ENCODE data around the gene PRPF6. TPM values are rescaled to one million over a fixed set of nuclear protein-coding genes. Genes with fewer than 3 reads are reported as not detected.

Gene PRPF6
- total and polyA plus RNA-seq, 2 of the 13 experiments (the other 11 are each of a cell fraction or from before 2014, with no cell fraction given): 63.7 to 101 TPM

GRCh38 chr20:64036346-64037198 is 55.6 kb downstream of the PRPF6 start:
- Histone ChIP-seq H3K27me3 (ENCODE audit: control insufficient read depth in 1 of 2, insufficient read depth in 2 of 2, low read length in 2 of 2) (no peaks in the 10 kb centered on the region), H3K36me3 (replicated peaks in 1 of 2; ENCODE audit: control insufficient read depth in 1 of 2, insufficient read depth in 2 of 2, low read length in 2 of 2) (peaks cover 17 to 23% of the 10 kb centered on the region in 2 experiments), H3K4me2 (ENCODE audit: low read depth, low read length) (peak overlapping the region; percentile 92), H3K27ac (ENCODE audit: extremely low read length, insufficient read depth, low read length) (peak overlapping the region; percentile 82), H4K20me1 (ENCODE audit: insufficient read depth, low read length) (no peaks in the 10 kb centered on the region), H3K79me2 (ENCODE audit: insufficient read depth, low read length) (peaks cover 18% of the 10 kb centered on the region), H3K9ac (ENCODE audit: insufficient read depth, low read depth, low read length) (peak overlapping the region; percentile 82), H2AFZ (ENCODE audit: low read length) (no peak overlapping the region), H3K9me3 (ENCODE audit: low read length) (no peaks in the 10 kb centered on the region), H3K4me1 (ENCODE audit: insufficient read depth, low read length) (peaks cover 63% of the 10 kb centered on the region), H3K4me3 (replicated peaks in 1 of 3; ENCODE audit: insufficient read depth in 1 of 3, low read depth in 2 of 3, low read length in 3 of 3) (peak overlapping the region; percentile 57 to 84 (median 71))
- BruUV-seq (replicated peaks): TSS peak; percentile 61
- POLR2A ChIA-PET: interaction anchor here (0.8 to 10.1 kb wide), 19 partner anchors 8 to 409 kb away, joined by 3 to 252 read pairs (median 5); partner anchors contain the start of genes GMEB2, OPRL1, PRPF6 and RTEL1
- CTCF ChIA-PET (ENCODE audit: low intra/inter-chr PET ratio, low total read pairs): no interaction called here
- in situ Hi-C loops (cut with HindIII; ENCODE audit: extremely low pct_ligation_motif_present, low pct_unique_long_range_greater_than_20kb): no loop called here
- ATAC-seq (peak; percentile 11), FAIRE-seq (peak; percentile 44), DNase-seq (ENCODE audit: low spot score) (peak; percentile 75)
- 11% methylated on average over 12 of the region's 17 CpGs for WGBS (ENCODE audit: low lambda C conversion rate)
- intact Hi-C loops (cut with micrococcal nuclease; ENCODE audit: unreplicated experiment): loop anchor here (1.0 to 2.0 kb wide), 3 partner anchors 12 to 55 kb away; partner anchors contain the start of gene PRPF6
- TF ChIP-seq RNF2 (conservative IDR thresholded peaks at IDR 0.05; ENCODE audit: low read depth) (no peak), MIER3 (CRISPR knock-in tag; IDR thresholded peaks at IDR 0.05; ENCODE audit: borderline replicate concordance) (no peak), PRDM15 (CRISPR knock-in tag; IDR thresholded peaks at IDR 0.05) (no peak), ZNF260 (CRISPR knock-in tag; IDR thresholded peaks at IDR 0.05; ENCODE audit: borderline replicate concordance, low read depth) (no peak; the same call in 1 of the 2 replicates), HMG20B (CRISPR knock-in tag; conservative IDR thresholded peaks at IDR 0.05) (no peak), SETDB1 (CRISPR knock-in tag; IDR thresholded peaks at IDR 0.05; ENCODE audit: borderline replicate concordance) (no peak), TEAD2 (CRISPR knock-in tag; IDR thresholded peaks at IDR 0.05) (no peak), TCF7L2 (IDR thresholded peaks at IDR 0.05; ENCODE audit: low read depth, low read length) (no peak), ARID5B (CRISPR knock-in tag; IDR thresholded peaks at IDR 0.05) (no peak; the same call in 1 of the 2 replicates), ZNF616 (CRISPR knock-in tag; IDR thresholded peaks at IDR 0.05; ENCODE audit: low read depth) (peak; percentile 38; the same call in 1 of the 2 replicates), TBL1XR1 (IDR thresholded peaks at IDR 0.05; ENCODE audit: borderline replicate concordance, low read length, partially characterized antibody) (no peak), ZNF770 (CRISPR knock-in tag; IDR thresholded peaks at IDR 0.05) (no peak), ZNF703 (CRISPR knock-in tag; IDR thresholded peaks at IDR 0.05; ENCODE audit: borderline replicate concordance) (peak; percentile 73; the same call in 1 of the 2 replicates)

All from HepG2 (cell line).